GM06990 (cell line): ENCODE measurements around the gene MAPKAP1.

Experiments used
- DNase-seq: peaks from one replicate; pipeline ENCODE4 v3.0.0-alpha.2; 2011; ENCODE audit not compliant: insufficient read length; ENCODE audit errors: extremely low read depth
- H3K27me3 ChIP-seq: replicated peaks from 2 replicates; pipeline ENCODE4 v1.6.0; 2011; ENCODE audit warnings: low read length; ENCODE audit not compliant: control insufficient read depth, insufficient read depth
- H3K36me3 ChIP-seq: 2 replicates; pipeline ENCODE4 v1.5.1; 2011; ENCODE audit warnings: low read length; ENCODE audit not compliant: control insufficient read depth, insufficient read depth
- H3K4me3 ChIP-seq: replicated peaks from 2 replicates; pipeline ENCODE4 v1.5.1; 2011; ENCODE audit warnings: low read depth, mild to moderate bottlenecking, control low read depth, low read length
- TF ChIP-seq, protein P1 (sequence below): IDR thresholded peaks from 2 replicates; pipeline ENCODE4 v1.5.1; 2011; ENCODE audit warnings: low read length, control low read depth, mild to moderate bottlenecking, inconsistent platforms; ENCODE audit not compliant: insufficient read depth, poor library complexity, severe bottlenecking

Gene MAPKAP1

DNA sequence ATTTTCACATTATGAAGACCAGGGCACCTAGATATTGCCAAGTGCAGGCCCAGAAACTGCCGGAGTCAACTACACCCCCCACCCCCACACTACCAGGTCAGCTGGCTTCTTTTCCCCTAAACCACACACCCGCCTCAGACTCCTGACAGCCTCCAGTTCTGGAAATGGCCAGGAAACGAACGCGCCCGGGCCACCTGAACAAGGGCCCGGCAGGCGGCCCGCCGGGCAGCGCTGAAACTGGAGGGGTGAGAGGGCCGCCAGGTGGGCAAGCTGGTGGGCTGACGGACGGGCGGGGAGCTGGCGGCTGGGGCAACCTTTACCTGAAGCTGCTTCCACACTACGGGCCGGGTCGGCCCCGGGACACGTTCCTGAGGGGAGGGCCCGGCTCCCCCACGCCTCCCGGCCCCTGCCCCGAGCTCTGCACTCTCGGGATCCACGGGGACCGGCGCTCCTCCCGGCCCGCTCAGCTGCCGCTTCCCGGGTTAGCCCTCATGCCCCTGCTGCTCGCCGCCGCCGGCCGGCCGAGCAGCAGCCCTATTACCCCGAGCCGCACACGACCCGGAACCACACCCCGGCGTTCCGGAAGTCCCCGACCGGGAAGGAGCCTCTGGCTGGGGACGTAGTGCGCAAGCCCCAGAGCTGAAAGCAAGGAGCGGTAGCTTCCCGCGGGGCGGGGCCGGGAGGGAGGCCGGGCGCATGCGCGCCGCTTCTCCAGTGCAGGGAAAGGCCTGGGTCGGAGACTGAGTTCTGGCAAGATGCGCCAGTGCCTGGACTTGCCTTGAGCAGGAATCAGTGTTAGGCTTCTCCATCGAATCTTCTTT lies at the start of gene MAPKAP1:
TSS of gene MAPKAP1 (minus strand) at position 558 of the 821 bp plus-strand sequence. CDS start 34,634 bp downstream, outside the sequence.
- peak; percentile 96 for DNase-seq
- H3K27me3 ChIP-seq: no peaks in the 10 kb centered on the region
- TF ChIP-seq, protein P1, sequence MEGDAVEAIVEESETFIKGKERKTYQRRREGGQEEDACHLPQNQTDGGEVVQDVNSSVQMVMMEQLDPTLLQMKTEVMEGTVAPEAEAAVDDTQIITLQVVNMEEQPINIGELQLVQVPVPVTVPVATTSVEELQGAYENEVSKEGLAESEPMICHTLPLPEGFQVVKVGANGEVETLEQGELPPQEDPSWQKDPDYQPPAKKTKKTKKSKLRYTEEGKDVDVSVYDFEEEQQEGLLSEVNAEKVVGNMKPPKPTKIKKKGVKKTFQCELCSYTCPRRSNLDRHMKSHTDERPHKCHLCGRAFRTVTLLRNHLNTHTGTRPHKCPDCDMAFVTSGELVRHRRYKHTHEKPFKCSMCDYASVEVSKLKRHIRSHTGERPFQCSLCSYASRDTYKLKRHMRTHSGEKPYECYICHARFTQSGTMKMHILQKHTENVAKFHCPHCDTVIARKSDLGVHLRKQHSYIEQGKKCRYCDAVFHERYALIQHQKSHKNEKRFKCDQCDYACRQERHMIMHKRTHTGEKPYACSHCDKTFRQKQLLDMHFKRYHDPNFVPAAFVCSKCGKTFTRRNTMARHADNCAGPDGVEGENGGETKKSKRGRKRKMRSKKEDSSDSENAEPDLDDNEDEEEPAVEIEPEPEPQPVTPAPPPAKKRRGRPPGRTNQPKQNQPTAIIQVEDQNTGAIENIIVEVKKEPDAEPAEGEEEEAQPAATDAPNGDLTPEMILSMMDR: no peak
- no peaks in the 10 kb centered on the region for H3K36me3 ChIP-seq
- peak within 1 kb of the TSS; percentile 89 for H3K4me3 ChIP-seq

DNA sequence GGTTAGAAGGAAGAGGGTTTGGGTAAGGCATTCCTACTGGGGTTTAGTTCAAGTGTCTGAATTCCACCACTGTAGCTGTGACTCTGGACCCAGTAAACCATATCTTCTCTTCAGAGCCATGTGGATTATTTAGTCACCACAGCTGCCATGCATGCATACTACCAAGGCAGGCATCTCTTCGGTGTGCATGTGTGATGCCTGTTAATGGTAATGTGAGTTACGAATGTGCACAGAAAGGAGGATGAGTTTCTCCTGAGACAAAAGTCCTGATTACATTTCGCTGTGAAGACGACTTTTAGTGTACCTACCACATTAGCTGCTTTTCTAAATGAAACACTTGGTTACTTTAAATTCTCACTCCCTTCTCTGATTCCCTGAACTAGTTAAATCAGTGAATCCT lies 49.5 kb upstream of the MAPKAP1 start:
- H3K27me3 ChIP-seq: no peaks in the 10 kb centered on the region
- no peak overlapping the region for H3K4me3 ChIP-seq
- no peak for DNase-seq
- no peaks in the 10 kb centered on the region; the same call in 1 of the 2 replicates for H3K36me3 ChIP-seq
- TF ChIP-seq, protein P1: no peak

DNA sequence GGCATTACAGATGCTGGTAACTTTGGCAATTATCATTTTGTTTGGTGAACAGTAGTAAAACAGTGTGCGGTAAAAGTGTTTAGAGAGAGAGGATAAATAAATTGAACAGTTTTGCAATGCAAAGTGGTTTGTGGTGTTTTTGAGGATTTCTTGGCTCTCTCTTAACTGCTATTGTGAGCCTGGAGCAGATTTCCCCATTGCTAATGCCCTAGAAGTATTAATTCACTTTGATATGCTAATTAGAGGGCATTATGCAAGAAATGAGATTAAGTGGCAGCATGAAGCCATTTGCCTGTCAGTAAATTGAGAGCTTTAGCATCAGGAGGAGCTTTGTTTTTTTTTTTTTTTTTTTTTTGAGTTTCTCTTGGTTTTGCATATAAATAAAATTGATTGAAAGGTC lies 48.3 kb upstream of the MAPKAP1 start:
- DNase-seq: no peak
- Histone ChIP-seq H3K4me3 (no peak overlapping the region), H3K27me3 (no peaks in the 10 kb centered on the region), H3K36me3 (no peaks in the 10 kb centered on the region; the same call in 1 of the 2 replicates)
- TF ChIP-seq, protein P1: no peak

DNA sequence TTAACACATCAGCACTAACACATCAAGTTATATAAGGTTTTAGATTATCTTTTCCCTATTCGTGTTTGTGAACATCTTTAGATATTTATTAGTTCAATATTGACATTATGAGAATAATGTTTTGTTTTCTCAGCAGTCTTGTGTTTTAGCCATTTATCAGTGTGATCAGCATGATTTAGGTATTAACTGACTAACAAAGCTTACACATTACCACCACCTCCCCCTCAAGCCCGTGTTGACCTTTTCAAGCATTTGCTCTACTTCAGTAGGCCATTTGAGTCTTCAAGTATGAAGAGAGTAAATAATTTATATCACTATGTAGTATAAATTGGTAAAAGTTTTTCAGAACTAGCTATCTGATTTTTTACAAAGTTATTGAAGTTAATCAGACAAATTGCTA lies 47.1 kb upstream of the MAPKAP1 start:
- DNase-seq: no peak
- no peaks in the 10 kb centered on the region; the same call in 1 of the 2 replicates for H3K36me3 ChIP-seq
- TF ChIP-seq, protein P1: no peak
- no peak overlapping the region for H3K4me3 ChIP-seq
- H3K27me3 ChIP-seq: no peaks in the 10 kb centered on the region

DNA sequence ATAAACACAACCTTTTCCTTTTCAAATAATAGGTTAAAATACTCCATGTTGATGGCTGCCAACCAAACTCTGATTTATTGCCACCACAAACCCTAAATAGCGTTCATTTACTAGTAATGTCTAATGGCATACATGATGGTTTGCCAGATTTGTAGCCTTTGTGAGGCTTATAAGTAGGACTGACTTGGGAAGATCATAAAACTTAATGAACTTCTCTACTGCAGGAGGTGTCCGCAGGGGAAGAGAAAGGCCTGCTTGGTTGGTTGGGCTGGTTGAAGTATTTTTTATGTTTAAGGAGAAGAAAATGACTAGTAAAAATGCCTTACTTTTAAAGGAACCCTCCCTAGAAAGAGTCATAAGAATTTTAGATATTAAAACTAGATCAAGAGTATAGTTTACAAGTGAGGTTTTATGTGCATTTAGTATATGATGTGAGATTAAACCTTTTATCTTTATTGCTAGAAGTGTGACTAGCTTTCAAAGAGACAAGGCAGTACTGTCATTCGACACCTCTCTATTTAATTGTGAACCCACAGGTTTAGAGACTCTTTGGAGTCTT lies 45.1 kb upstream of the MAPKAP1 start:
- H3K27me3 ChIP-seq: no peaks in the 10 kb centered on the region
- DNase-seq: no peak
- TF ChIP-seq, protein P1: no peak
- H3K36me3 ChIP-seq: no peaks in the 10 kb centered on the region; the same call in 1 of the 2 replicates
- no peak overlapping the region for H3K4me3 ChIP-seq
